Measurements from ENCODE around the gene LOXL3. TPM values are rescaled to one million over a fixed set of nuclear protein-coding genes. Genes with fewer than 3 reads are reported as not detected.
A peak's percentile ranks its signal among the peaks of the same experiment; 100 is the strongest.

The LOXL3 gene
- total RNA-seq, 1 experiment from 2014 or later, result 5.8 TPM

DNA sequence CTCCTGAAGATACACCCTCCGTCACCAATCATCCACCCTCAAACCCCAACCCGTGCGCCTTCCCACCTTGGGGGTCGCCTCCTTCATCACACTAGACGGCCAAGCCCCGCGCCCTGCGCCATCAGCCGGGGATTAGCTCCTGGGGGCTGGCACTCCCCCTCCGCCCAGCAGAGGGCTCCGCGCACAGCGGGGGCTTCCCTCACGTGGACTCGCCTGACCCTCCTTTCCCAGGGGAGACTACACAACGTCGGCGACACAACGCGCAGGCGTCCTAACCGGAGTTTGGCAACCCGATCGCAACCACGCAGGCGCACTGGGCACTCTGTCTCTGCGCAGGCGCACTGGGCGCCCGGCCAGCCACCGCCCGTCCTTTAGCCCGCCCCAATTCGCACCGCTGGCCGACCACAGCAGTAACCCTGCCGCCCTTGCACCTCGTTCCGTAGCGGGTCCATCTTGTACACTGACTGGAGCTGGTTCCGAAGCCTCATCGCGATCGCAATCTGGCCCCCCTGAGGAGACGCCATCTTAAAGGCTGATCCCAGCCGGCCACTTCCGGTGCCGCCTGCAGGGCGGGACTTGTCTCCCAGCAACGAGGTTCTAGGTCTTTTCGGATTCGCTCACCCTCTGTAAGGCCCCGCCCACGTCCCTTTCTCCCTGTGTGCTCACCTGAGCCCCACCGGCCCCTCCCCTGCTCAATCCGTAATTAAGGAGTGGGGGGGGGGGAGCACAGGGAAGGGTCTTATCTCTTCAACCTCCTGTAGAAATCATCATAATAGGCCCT is 46.4 kb downstream of the LOXL3 start, which contains the start of gene PCGF1:
TSS of gene PCGF1 (minus strand) at position 551 of the 781 bp plus-strand sequence. CDS start at position 524, 27 bp downstream.
- H3K27ac ChIP-seq (ENCODE audit: low read length), result peak within 1 kb of the TSS; percentile 94
- H3K27me3 ChIP-seq (ENCODE audit: low read length), result no peaks in the 10 kb centered on the region
- H3K79me2 ChIP-seq (ENCODE audit: low read length), result peaks cover 22% of the 10 kb centered on the region
- TF ChIP-seq EZH2 (IDR thresholded peaks at IDR 0.05; ENCODE audit: low read length, unreplicated experiment) (no peak), EZH2phosphoT487 (IDR thresholded peaks at IDR 0.05; ENCODE audit: borderline replicate concordance, low read length) (no peak), CTCF (conservative IDR thresholded peaks at IDR 0.05; ENCODE audit: low read depth, low read length) (0 out of 2 replicates have a peak, but pooled peaks have one; percentile 17)
- H4K20me1 ChIP-seq (ENCODE audit: low read length), result no peaks in the 10 kb centered on the region
- H3K4me2 ChIP-seq (ENCODE audit: low read length), result peak within 1 kb of the TSS; percentile 93
- intact Hi-C loops (cut with micrococcal nuclease), result loop anchor here (1.0 to 2.0 kb wide), 3 partner anchors 22 to 53 kb away; partner anchors contain the start of genes AUP1, HTRA2, INO80B and TTC31
- no peaks in the 10 kb centered on the region for H3K9me3 ChIP-seq (ENCODE audit: low read length)
- DNase-seq (peak; percentile 99), ATAC-seq (peak; percentile 93)
- H3F3A ChIP-seq (ENCODE audit: low read length, unreplicated experiment), result no peaks in the 10 kb centered on the region
- H3K9ac ChIP-seq (ENCODE audit: low read length), result peak within 1 kb of the TSS; percentile 99
- ChIA-PET CTCF (no interaction called here), POLR2A (ENCODE audit: unreplicated experiment) (interaction anchor here (0.5 kb wide), 1 partner anchor 1122 kb away, joined by 7 read pairs; the partner anchor contains the start of gene ALMS1)
- no TSS peak for BruUV-seq (replicated peaks)
- no peaks in the 10 kb centered on the region for H3K9me2 ChIP-seq (replicated peaks; ENCODE audit: low read length)
- H2AFZ ChIP-seq (ENCODE audit: low read length), result peak within 1 kb of the TSS; percentile 84
- peak within 1 kb of the TSS; percentile 95 for H3K4me3 ChIP-seq (ENCODE audit: low read length)
- H3K4me1 ChIP-seq (ENCODE audit: insufficient read depth, low read length), result peaks cover 18% of the 10 kb centered on the region
- peaks cover 7% of the 10 kb centered on the region for H3K36me3 ChIP-seq (ENCODE audit: low read depth, low read length)

- no peaks in the 10 kb centered on the region for H3K9me2 ChIP-seq (replicated peaks; ENCODE audit: low read length)
- H3K4me3 ChIP-seq (ENCODE audit: low read length), result peak overlapping the region; percentile 95
- no peak overlapping the region for H3K9ac ChIP-seq (ENCODE audit: low read length)
- no peaks in the 10 kb centered on the region for H3K27me3 ChIP-seq (ENCODE audit: low read length)
- ATAC-seq (no peak), DNase-seq (no peak)
- peaks cover 18% of the 10 kb centered on the region for H3K4me1 ChIP-seq (ENCODE audit: insufficient read depth, low read length)
- no TSS peak for BruUV-seq (replicated peaks)
- TF ChIP-seq EZH2phosphoT487 (IDR thresholded peaks at IDR 0.05; ENCODE audit: borderline replicate concordance, low read length) (no peak), CTCF (conservative IDR thresholded peaks at IDR 0.05; ENCODE audit: low read depth, low read length) (no peak), EZH2 (IDR thresholded peaks at IDR 0.05; ENCODE audit: low read length, unreplicated experiment) (no peak)
- intact Hi-C loops (cut with micrococcal nuclease), result loop anchor here (2.0 kb wide), 1 partner anchor 51 kb away; the partner anchor contains the start of gene INO80B
- no peaks in the 10 kb centered on the region for H3K9me3 ChIP-seq (ENCODE audit: low read length)
- H3F3A ChIP-seq (ENCODE audit: low read length, unreplicated experiment), result no peaks in the 10 kb centered on the region
- H2AFZ ChIP-seq (ENCODE audit: low read length), result no peak overlapping the region
- peak overlapping the region; percentile 93 for H3K4me2 ChIP-seq (ENCODE audit: low read length)
- no peaks in the 10 kb centered on the region for H4K20me1 ChIP-seq (ENCODE audit: low read length)
- no peak overlapping the region for H3K27ac ChIP-seq (ENCODE audit: low read length)
- POLR2A ChIA-PET (ENCODE audit: unreplicated experiment), result no interaction called here
- CTCF ChIA-PET, result no interaction called here
- H3K36me3 ChIP-seq (ENCODE audit: low read depth, low read length), result peaks cover 7% of the 10 kb centered on the region
- H3K79me2 ChIP-seq (ENCODE audit: low read length), result peaks cover 22% of the 10 kb centered on the region
Measured at GRCh38 chr2:74505448-74506246, 48.1 kb downstream of the LOXL3 start.

Data from PC-3 (cell line).